Colonic mucosa (tissue), 4 donors: ENCODE measurements around the gene CCND1. TPM values are rescaled to one million over a fixed set of nuclear protein-coding genes. Genes with fewer than 3 reads are reported as not detected.

Experiments used
- DNase-seq: peaks from one replicate; pipeline ENCODE4 v3.0.0-alpha.2; 2020
- H3K27ac ChIP-seq: fragments of 200-600 bp; one replicate; pipeline ENCODE4 v1.8.0; 2021
- H3K27me3 ChIP-seq: fragments of 200-600 bp; one replicate; pipeline ENCODE4 v1.8.0; 2021
- H3K36me3 ChIP-seq: fragments of 200-600 bp; one replicate; pipeline ENCODE4 v1.8.0; 2021
- H3K4me1 ChIP-seq: fragments of 200-600 bp; one replicate; pipeline ENCODE4 v1.8.0; 2021; ENCODE audit warnings: mild to moderate bottlenecking
- H3K4me3 ChIP-seq: fragments of 200-600 bp; one replicate; pipeline ENCODE4 v1.8.0; 2021
- H3K9ac ChIP-seq, 2 donors: one replicate each; pipeline ENCODE4 v1.7.0; 2013; ENCODE audit warnings: control low read depth in 2 of 2, low read depth in 2 of 2, low read length in 2 of 2
- H3K9me3 ChIP-seq: fragments of 200-600 bp; one replicate; pipeline ENCODE4 v1.8.0; 2021
- intact Hi-C: fragments of 100-400 bp; cut with DNase I; formaldehyde crosslinking; loops from one replicate; pipeline ENCODE4 v1.14.1; 2022
- total RNA-seq, 2 donors: library from RNA; stranded (reverse); fragmentation: NEBNext Ultra II Directional in 1 of 2; extraction: Animal tissue kit (Norgen Biotek cat#: 25700) in 1 of 2; gene quantifications; one replicate each; pipeline ENCODE4 v1.2.1, GENCODE V29; 2021
- TF ChIP-seq, protein P1 (sequence below): fragments of 200-600 bp; IDR thresholded peaks from one replicate; pipeline ENCODE4 v1.8.0; 2022; ENCODE audit warnings: antibody characterized with exemption, mild to moderate bottlenecking
- donor health status: healthy.
- donor health status: DM: no; HTN: no; CAD: no.
- donor health status: DM: no; HTN: no; CAD: no.

The CCND1 gene
- total RNA-seq, 2 donors from 2014 or later: 59.7 to 94.6 TPM

- Histone ChIP-seq H3K4me1 (no peaks in the 10 kb centered on the region), H3K27ac (no peak overlapping the region), H3K9me3 (no peaks in the 10 kb centered on the region), H3K36me3 (no peaks in the 10 kb centered on the region), H3K9ac (no peak overlapping the region), H3K4me3 (no peak overlapping the region), H3K27me3 (no peaks in the 10 kb centered on the region)
- DNase-seq: no peak
- intact Hi-C loops: no loop called here
- TF ChIP-seq, protein P1, sequence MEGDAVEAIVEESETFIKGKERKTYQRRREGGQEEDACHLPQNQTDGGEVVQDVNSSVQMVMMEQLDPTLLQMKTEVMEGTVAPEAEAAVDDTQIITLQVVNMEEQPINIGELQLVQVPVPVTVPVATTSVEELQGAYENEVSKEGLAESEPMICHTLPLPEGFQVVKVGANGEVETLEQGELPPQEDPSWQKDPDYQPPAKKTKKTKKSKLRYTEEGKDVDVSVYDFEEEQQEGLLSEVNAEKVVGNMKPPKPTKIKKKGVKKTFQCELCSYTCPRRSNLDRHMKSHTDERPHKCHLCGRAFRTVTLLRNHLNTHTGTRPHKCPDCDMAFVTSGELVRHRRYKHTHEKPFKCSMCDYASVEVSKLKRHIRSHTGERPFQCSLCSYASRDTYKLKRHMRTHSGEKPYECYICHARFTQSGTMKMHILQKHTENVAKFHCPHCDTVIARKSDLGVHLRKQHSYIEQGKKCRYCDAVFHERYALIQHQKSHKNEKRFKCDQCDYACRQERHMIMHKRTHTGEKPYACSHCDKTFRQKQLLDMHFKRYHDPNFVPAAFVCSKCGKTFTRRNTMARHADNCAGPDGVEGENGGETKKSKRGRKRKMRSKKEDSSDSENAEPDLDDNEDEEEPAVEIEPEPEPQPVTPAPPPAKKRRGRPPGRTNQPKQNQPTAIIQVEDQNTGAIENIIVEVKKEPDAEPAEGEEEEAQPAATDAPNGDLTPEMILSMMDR: no peak
Observed at GRCh38 chr11:69614085-69614484, 26.9 kb upstream of the CCND1 start.

DNA sequence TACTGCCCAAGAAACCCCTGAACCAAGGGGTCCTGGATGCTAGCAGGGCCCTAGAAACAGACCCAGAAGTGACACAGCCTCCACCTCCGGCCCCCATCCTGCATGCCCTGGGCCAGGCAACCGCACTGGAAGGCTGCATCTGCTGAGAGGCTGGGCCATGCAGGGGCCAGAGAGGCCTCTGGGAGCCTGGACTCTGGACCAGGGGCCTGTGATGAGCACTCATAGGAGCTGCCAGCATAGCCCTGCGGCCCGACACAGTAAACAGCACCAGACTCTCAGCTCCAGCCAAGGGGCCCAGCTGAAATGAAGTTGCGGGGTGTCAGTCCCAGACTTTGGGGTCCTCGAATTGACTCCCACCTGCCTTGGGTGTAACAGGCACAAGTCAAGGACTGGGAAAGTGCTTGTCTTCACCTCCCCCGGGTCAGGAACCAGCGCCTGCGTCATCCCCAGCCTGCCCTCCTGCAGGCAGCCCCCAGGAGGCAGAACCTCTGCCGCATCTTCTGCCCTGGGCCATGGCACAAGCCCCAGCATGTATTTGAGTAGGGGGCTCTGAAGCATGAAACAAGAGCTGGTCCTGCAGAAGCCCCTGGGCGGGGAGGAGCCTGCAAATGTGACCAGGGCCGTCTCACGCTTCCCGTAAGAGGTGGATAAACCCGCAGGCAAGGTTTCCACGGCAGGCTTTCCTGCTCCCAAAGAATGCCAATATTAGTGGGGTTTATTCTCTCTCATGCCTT is 25.2 kb upstream of the CCND1 start:
- Histone ChIP-seq H3K9ac (no peak overlapping the region), H3K4me1 (no peaks in the 10 kb centered on the region), H3K9me3 (no peaks in the 10 kb centered on the region), H3K36me3 (no peaks in the 10 kb centered on the region), H3K4me3 (no peak overlapping the region), H3K27ac (no peak overlapping the region), H3K27me3 (no peaks in the 10 kb centered on the region)
- DNase-seq: no peak
- intact Hi-C loops: no loop called here
- TF ChIP-seq, protein P1: no peak

GRCh38 chr11:69617220-69617619 is 23.7 kb upstream of the CCND1 start:
- no peak overlapping the region for H3K4me3 ChIP-seq
- intact Hi-C loops: no loop called here
- no peak overlapping the region for H3K9ac ChIP-seq
- no peak overlapping the region for H3K27ac ChIP-seq
- no peaks in the 10 kb centered on the region for H3K9me3 ChIP-seq
- no peaks in the 10 kb centered on the region for H3K36me3 ChIP-seq
- TF ChIP-seq, protein P1: no peak
- H3K4me1 ChIP-seq: no peaks in the 10 kb centered on the region
- no peaks in the 10 kb centered on the region for H3K27me3 ChIP-seq
- no peak for DNase-seq

- Histone ChIP-seq H3K9ac (no peak overlapping the region), H3K36me3 (no peaks in the 10 kb centered on the region), H3K27me3 (no peaks in the 10 kb centered on the region), H3K9me3 (no peaks in the 10 kb centered on the region), H3K4me3 (no peak overlapping the region), H3K27ac (no peak overlapping the region), H3K4me1 (no peaks in the 10 kb centered on the region)
- intact Hi-C loops: no loop called here
- TF ChIP-seq, protein P1: no peak
- DNase-seq: no peak
Observed at GRCh38 chr11:69617682-69618081, 23.3 kb upstream of the CCND1 start.

GRCh38 chr11:69618237-69618636 is 22.7 kb upstream of the CCND1 start:
- H3K4me1 ChIP-seq: no peaks in the 10 kb centered on the region
- no peak for DNase-seq
- H3K27ac ChIP-seq: no peak overlapping the region
- intact Hi-C loops: no loop called here
- H3K4me3 ChIP-seq: no peak overlapping the region
- H3K27me3 ChIP-seq: no peaks in the 10 kb centered on the region
- TF ChIP-seq, protein P1: no peak
- H3K9me3 ChIP-seq: no peaks in the 10 kb centered on the region
- H3K36me3 ChIP-seq: no peaks in the 10 kb centered on the region
- no peak overlapping the region for H3K9ac ChIP-seq
